HepG2 (cell line): ENCODE measurements around the gene UBL3.

ENCODE experiments used
- PTBP1 ChIP-seq: fragments of 200-400 bp; formaldehyde crosslinking; IDR thresholded peaks from 2 replicates; pipeline ENCODE4 v1.6.1; 2018; ENCODE audit warnings: low read length, low read depth; ENCODE audit not compliant: poor library complexity, severe bottlenecking
- ZNF703 ChIP-seq: sonication (generic); formaldehyde crosslinking; IDR thresholded peaks from 2 replicates; pipeline ENCODE4 v1.5.1; 2020; ENCODE audit warnings: missing genetic modification reagents, mild to moderate bottlenecking, moderate library complexity, borderline replicate concordance

DNA sequence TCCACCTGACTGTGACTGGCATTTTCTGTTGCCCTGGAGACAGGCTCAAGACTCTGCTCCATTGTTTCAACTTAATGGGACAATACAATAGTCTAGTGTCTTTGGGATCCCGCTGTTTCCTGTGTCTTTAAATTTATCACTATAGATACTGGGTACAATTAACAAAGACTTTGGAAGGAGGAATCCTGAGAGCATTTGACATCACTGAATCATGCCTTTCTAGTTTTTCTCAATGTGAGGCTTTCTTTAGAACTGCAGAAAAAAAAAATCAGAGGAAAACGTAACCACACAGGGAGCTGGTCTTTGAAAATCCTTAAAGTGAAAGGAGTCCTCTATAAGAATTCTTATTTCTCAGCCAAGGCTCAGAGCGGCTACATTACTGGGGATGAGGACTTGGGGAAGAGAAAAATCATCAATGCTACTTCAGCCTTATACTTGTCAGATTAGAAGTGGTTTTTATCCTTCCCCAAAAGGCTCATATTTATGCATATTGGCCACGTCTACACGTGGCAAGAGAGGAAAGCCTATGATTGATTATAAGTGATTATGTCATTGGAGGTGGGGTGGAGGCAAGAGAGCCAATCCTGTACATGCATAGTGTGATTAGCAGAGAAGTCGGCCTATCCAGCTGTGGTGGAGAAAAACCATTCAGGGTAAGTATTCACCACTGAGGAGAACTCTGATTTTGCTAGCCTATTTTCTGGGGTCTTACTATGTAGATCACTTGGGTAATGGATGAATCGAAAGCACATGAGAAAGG, 34.4 kb upstream of the UBL3 start:
- TF ChIP-seq ZNF703 (CRISPR knock-in tag) (no peak), PTBP1 (no peak)
